Type B pancreatic cell (in vitro differentiated cells): Measurements from ENCODE around the gene CROCC2. TPM values are rescaled to one million over a fixed set of nuclear protein-coding genes. Genes with fewer than 3 reads are reported as not detected.

ENCODE experiments used
- DNase-seq: peaks from one replicate; pipeline ENCODE4 v3.0.0; 2021; ENCODE audit warnings: mixed read lengths; ENCODE audit not compliant: unreplicated experiment; ENCODE audit errors: extremely low spot score
- H3K27ac Mint-ChIP-seq: 2 replicates; pipeline ENCODE4 v1.8.0; 2021; ENCODE audit warnings: mild to moderate bottlenecking, mixed read lengths
- H3K27me3 Mint-ChIP-seq: 2 replicates; pipeline ENCODE4 v1.8.0; 2021; ENCODE audit warnings: mixed read lengths
- H3K36me3 Mint-ChIP-seq: 2 replicates; pipeline ENCODE4 v1.8.0; 2021; ENCODE audit warnings: mixed read lengths
- H3K4me1 Mint-ChIP-seq: one replicate; pipeline ENCODE4 v1.8.0; 2021; ENCODE audit warnings: mixed read lengths; ENCODE audit not compliant: unreplicated experiment
- H3K4me3 Mint-ChIP-seq: 2 replicates; pipeline ENCODE4 v1.8.0; 2021; ENCODE audit warnings: mild to moderate bottlenecking, mixed read lengths
- H3K9me3 Mint-ChIP-seq: 2 replicates; pipeline ENCODE4 v1.8.0; 2021; ENCODE audit warnings: mixed read lengths
- total RNA-seq: library from RNA; stranded (reverse); gene quantifications from 2 replicates; pipeline ENCODE4 v1.2.1, GENCODE V29; 2021; ENCODE audit warnings: low replicate concordance
- TF ChIP-seq, protein P1 (sequence below): fragments of 200-600 bp; sonication (generic); conservative IDR thresholded peaks from 2 replicates; pipeline ENCODE4 v1.5.0; 2021; ENCODE audit warnings: antibody characterized with exemption, mild to moderate bottlenecking

Gene CROCC2
- total RNA-seq, 1 donor from 2014 or later: 0.68 TPM

DNA sequence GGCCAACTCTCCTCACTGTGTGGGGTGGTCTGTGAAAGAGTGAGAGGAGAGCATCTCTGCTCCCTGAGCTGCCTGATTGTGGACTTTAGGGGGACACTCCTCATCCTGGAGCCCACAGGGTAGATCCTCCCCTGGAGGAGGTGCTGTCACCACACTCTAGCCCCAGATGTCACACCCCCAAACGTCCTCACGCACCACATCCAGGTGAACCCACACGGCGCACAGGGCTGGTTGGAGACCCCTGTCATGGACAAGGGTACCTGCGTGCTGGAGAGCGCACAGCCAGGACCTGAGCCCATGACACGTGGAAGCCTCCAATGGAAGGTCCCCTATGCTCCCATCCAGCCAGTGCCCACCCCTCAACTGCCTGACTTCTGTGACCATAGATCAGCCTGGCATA, 27.0 kb upstream of the CROCC2 start:
- H3K27me3 Mint-ChIP-seq: no peaks in the 10 kb centered on the region
- H3K4me3 Mint-ChIP-seq: no peak overlapping the region
- no peak for DNase-seq
- H3K27ac Mint-ChIP-seq: no peak overlapping the region
- TF ChIP-seq, protein P1, sequence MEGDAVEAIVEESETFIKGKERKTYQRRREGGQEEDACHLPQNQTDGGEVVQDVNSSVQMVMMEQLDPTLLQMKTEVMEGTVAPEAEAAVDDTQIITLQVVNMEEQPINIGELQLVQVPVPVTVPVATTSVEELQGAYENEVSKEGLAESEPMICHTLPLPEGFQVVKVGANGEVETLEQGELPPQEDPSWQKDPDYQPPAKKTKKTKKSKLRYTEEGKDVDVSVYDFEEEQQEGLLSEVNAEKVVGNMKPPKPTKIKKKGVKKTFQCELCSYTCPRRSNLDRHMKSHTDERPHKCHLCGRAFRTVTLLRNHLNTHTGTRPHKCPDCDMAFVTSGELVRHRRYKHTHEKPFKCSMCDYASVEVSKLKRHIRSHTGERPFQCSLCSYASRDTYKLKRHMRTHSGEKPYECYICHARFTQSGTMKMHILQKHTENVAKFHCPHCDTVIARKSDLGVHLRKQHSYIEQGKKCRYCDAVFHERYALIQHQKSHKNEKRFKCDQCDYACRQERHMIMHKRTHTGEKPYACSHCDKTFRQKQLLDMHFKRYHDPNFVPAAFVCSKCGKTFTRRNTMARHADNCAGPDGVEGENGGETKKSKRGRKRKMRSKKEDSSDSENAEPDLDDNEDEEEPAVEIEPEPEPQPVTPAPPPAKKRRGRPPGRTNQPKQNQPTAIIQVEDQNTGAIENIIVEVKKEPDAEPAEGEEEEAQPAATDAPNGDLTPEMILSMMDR: no peak
- H3K36me3 Mint-ChIP-seq: no peaks in the 10 kb centered on the region
- H3K4me1 Mint-ChIP-seq: no peaks in the 10 kb centered on the region
- no peaks in the 10 kb centered on the region for H3K9me3 Mint-ChIP-seq

DNA sequence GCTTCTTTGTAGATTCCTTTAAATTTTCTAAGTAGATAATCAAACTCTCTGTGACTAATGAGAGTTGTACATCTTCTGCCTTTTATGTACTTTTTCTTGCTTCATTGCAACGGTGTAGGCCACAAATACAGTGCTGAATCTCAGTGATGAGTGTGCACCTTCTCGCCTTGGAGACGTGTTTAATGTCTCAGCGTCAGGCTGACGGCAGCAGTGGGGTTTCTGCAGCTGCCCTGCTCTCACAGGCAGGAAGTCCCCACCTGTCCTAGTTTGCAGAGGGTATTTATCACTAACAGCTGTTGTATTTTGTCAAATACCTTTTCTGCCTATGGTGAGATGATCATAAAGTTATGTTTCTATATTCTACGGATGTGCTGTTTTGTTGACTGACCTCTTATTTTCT, 24.2 kb upstream of the CROCC2 start:
- no peaks in the 10 kb centered on the region for H3K9me3 Mint-ChIP-seq
- no peaks in the 10 kb centered on the region for H3K27me3 Mint-ChIP-seq
- TF ChIP-seq, protein P1: no peak
- no peak for DNase-seq
- no peak overlapping the region for H3K4me3 Mint-ChIP-seq
- peaks cover 5% of the 10 kb centered on the region for H3K4me1 Mint-ChIP-seq
- H3K36me3 Mint-ChIP-seq: peaks cover 5% of the 10 kb centered on the region
- peak overlapping the region; percentile 30 for H3K27ac Mint-ChIP-seq

DNA sequence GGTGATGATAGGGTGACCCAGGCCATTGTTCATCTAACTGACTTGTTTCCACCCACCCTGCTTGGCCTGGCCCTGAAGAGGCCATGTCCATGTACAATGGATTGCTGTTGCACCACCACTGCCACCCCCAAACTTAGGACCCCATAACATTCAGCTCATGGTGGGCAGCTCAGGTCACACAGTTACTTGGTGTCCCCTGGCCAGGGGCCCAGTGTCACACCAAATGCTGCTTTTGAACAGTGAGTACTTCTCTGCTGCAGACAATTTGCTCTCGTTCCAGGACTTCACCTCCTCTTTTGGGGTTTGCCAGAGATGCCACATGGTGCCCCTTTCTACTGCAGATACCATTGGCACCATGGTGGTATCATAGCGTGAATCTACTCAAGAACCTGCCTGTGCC, 21.9 kb upstream of the CROCC2 start:
- TF ChIP-seq, protein P1: no peak
- Mint-ChIP-seq H3K27me3 (no peaks in the 10 kb centered on the region), H3K36me3 (peaks cover 5% of the 10 kb centered on the region), H3K27ac (no peak overlapping the region), H3K4me1 (peaks cover 5% of the 10 kb centered on the region), H3K9me3 (no peaks in the 10 kb centered on the region), H3K4me3 (no peak overlapping the region)
- no peak for DNase-seq

DNA sequence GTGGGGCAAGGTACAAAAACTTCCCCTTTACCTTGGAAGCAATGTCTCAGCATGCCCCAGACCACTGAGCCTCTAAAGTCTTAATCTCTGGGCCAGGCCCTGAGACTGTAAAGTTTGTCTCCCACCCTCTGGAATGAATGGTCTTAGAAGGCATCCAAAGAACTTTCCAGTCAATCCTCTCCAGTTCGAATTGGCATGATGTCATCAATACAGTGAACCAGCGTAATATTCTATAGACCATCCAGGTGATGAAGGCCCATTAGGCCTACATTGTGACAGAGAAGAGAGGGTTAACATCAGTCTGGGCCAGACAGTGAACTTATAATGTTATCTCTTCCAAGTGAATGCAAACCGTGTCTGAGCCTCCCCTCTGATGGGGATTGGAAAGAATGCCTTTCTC, 21.4 kb upstream of the CROCC2 start:
- peaks cover 5% of the 10 kb centered on the region for H3K36me3 Mint-ChIP-seq
- H3K9me3 Mint-ChIP-seq: no peaks in the 10 kb centered on the region
- TF ChIP-seq, protein P1: no peak
- DNase-seq: no peak
- H3K27me3 Mint-ChIP-seq: no peaks in the 10 kb centered on the region
- peaks cover 5% of the 10 kb centered on the region for H3K4me1 Mint-ChIP-seq
- H3K4me3 Mint-ChIP-seq: no peak overlapping the region
- no peak overlapping the region for H3K27ac Mint-ChIP-seq

DNA sequence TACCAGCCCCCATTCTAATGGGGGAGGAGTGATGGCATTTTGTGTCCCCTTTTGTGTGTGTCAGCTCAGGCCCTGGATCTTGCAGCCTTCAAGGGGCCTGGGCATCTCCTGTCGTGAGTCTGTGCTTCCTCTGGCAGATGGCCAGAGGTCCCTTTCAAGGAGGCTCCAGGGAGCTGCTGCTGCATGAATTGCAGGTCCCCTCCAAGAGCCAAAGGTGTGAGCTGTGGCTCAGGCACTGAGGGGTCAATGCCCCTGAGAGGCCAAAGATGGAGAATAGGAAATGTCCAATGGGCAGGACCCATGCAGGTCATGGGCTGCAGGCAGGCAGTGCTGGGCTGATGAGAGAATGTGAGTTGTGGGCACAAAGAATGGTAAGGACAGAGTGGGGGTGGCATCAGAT, 20.6 kb upstream of the CROCC2 start:
- Mint-ChIP-seq H3K9me3 (no peaks in the 10 kb centered on the region), H3K4me1 (peaks cover 5% of the 10 kb centered on the region), H3K27me3 (no peaks in the 10 kb centered on the region), H3K27ac (peak overlapping the region; percentile 61), H3K36me3 (peaks cover 5% of the 10 kb centered on the region), H3K4me3 (no peak overlapping the region)
- no peak for DNase-seq
- TF ChIP-seq, protein P1: no peak

DNA sequence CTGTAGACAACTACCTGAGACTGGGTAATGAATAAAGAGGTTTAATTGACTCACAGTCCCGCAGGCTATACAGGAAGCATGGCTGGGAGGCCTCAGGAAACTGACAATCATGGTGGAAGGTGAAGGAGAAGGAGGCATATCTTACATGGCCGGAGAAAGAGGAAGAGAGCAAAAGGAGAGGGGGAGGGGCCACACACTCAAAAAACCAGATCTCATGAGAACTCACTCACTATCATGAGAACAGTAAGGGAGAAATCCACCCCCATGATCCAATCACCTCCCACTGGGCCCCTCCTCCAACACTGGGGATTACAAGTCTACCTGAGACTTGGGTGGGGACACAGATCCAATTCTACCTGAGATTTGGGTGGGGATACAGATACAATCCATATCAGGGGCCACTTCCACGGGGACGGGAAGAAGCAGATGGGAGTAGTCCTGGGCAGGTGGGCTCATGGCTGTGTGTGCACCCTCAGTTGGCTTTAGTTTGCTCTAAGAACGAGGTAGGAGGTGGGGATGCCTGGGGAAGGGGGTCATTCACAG, 20.0 kb upstream of the CROCC2 start:
- H3K27ac Mint-ChIP-seq: peak overlapping the region; percentile 61
- peaks cover 5% of the 10 kb centered on the region for H3K4me1 Mint-ChIP-seq
- peak overlapping the region; percentile 20 for H3K4me3 Mint-ChIP-seq

More for the DNA sequence above, 20.0 kb upstream of the CROCC2 start:
- peaks cover 5% of the 10 kb centered on the region for H3K36me3 Mint-ChIP-seq
- no peak for DNase-seq
- TF ChIP-seq, protein P1: no peak
- no peaks in the 10 kb centered on the region for H3K9me3 Mint-ChIP-seq
- no peaks in the 10 kb centered on the region for H3K27me3 Mint-ChIP-seq
